Bronchial epithelial cell (primary cell): ENCODE results near the gene DSCAML1. TPM values are rescaled to one million over a fixed set of nuclear protein-coding genes. Genes with fewer than 3 reads are reported as not detected.

Source experiments
- DNase-seq: peaks from one replicate; pipeline ENCODE4 v3.0.0-alpha.2; 2010; ENCODE audit warnings: low read depth
- FAIRE-seq: peaks from 2 replicates; lab custom pipeline; 2011; peaks lifted over from hg19 to GRCh38; lab: Jason Lieb, UNC
- H3K27me3 ChIP-seq: 2 replicates; pipeline ENCODE4 v1.5.1; 2011; ENCODE audit warnings: low read length; ENCODE audit not compliant: control insufficient read depth, insufficient read depth
- H3K36me3 ChIP-seq: 2 replicates; pipeline ENCODE4 v1.5.1; 2011; ENCODE audit warnings: low read length; ENCODE audit not compliant: control insufficient read depth, insufficient read depth
- H3K4me3 ChIP-seq: 2 replicates; pipeline ENCODE4 v1.5.1; 2011; ENCODE audit warnings: mild to moderate bottlenecking, low read depth, low read length, control low read depth
- total RNA-seq: library from RNA; depleted of rRNA; stranded (reverse); fragments of >200 nt; gene quantifications from 2 replicates; pipeline ENCODE4 v1.2.1, GENCODE V29; 2014
- TF ChIP-seq, protein P1 (sequence below): IDR thresholded peaks from 2 replicates; pipeline ENCODE4 v1.5.1; 2011; ENCODE audit warnings: mild to moderate bottlenecking, moderate library complexity, low read length, control low read depth, inconsistent platforms; ENCODE audit not compliant: insufficient read depth, severe bottlenecking

DSCAML1 gene
- total RNA-seq, 1 donor from 2014 or later: under 0.01 TPM

DNA sequence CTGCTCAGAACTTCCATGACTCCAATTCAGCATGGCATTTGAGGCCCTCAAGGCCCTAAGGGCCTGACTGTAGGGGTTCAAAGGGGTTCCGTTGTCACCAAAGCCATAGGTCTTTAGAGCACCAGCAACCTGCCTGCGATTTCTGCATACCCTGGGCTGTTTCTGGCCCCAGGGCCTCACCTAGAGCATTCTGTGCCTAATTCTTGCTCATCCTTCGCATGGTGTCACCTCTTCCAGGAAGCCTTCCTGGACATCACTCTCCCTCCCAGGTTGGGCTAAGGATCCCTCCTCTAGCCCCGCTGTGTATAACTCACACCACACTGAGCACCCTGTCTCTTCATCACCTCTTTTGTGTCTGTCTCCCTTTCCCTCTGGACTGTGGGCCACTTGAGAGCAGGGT, 275.0 kb downstream of the DSCAML1 start:
- Histone ChIP-seq H3K36me3 (no peaks in the 10 kb centered on the region), H3K4me3 (no peak overlapping the region), H3K27me3 (no peaks in the 10 kb centered on the region)
- peak; percentile 7 for FAIRE-seq
- DNase-seq: no peak
- TF ChIP-seq, protein P1, sequence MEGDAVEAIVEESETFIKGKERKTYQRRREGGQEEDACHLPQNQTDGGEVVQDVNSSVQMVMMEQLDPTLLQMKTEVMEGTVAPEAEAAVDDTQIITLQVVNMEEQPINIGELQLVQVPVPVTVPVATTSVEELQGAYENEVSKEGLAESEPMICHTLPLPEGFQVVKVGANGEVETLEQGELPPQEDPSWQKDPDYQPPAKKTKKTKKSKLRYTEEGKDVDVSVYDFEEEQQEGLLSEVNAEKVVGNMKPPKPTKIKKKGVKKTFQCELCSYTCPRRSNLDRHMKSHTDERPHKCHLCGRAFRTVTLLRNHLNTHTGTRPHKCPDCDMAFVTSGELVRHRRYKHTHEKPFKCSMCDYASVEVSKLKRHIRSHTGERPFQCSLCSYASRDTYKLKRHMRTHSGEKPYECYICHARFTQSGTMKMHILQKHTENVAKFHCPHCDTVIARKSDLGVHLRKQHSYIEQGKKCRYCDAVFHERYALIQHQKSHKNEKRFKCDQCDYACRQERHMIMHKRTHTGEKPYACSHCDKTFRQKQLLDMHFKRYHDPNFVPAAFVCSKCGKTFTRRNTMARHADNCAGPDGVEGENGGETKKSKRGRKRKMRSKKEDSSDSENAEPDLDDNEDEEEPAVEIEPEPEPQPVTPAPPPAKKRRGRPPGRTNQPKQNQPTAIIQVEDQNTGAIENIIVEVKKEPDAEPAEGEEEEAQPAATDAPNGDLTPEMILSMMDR: no peak

DNA sequence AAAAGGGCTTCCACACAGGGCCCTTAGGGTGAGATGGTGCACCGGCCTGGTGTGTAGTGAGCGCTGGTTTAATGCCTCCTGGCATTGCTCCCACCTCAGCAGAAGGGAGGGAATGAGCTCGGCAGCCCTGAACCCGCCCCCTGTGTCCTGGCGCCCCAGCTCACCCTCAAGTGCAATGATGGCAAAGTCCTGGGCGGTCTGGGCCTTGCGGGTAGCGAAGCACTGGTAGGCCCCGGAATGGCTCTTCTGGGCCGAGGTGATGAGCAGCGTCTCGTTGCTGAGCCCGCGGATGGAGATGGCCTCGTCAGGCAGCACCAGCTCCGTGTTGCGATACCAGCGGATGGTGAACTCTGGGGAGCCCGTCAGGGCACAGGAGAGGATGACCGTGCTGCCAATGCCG, 276.1 kb downstream of the DSCAML1 start:
- DNase-seq: no peak
- FAIRE-seq: no peak
- H3K36me3 ChIP-seq: no peaks in the 10 kb centered on the region
- H3K27me3 ChIP-seq: no peaks in the 10 kb centered on the region
- TF ChIP-seq, protein P1: no peak
- no peak overlapping the region for H3K4me3 ChIP-seq

DNA sequence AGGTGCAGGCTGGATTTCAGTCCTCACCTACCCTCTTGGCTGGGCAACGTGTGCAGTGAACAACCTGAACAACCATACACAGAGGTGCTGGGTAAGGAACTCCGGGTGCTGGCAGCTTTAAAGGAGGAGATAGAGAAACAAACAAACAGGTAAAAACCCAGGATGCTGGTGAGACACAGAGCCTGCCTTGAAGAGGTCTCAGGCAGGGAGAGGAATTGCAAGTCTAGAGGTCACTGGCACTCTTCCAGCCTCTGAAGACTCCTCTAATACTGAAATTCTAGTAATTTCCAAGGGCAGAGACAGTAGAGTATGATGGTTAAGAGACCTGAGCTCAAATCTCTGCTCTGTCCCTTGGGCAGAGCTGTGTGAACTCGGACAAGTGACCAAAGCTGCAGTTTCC, 276.8 kb downstream of the DSCAML1 start:
- FAIRE-seq (no peak), DNase-seq (no peak)
- TF ChIP-seq, protein P1: no peak
- no peak overlapping the region for H3K4me3 ChIP-seq
- no peaks in the 10 kb centered on the region for H3K27me3 ChIP-seq
- no peaks in the 10 kb centered on the region for H3K36me3 ChIP-seq

DNA sequence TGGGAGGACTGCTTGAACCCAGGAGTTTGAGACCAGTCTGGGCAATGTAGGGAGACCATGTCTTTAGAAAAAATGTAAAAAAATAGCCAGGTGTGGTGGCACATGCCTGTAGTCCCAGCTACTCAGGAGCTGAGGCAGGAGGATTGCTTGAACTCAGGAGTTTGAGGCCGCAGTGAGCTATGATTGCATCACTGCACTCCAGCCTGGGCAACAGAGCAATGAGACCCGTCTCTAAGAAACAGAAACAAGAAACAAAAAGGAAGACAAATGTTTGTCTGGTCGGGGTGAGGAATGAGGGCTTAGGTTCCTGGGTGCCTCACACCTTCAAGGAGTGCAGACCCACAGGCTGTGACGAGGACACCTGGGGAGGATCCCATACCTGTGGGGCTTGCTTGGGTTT, 277.4 kb downstream of the DSCAML1 start:
- TF ChIP-seq, protein P1: no peak
- Histone ChIP-seq H3K4me3 (no peak overlapping the region), H3K27me3 (no peaks in the 10 kb centered on the region), H3K36me3 (no peaks in the 10 kb centered on the region)
- no peak for FAIRE-seq
- DNase-seq: peak; percentile 10

DNA sequence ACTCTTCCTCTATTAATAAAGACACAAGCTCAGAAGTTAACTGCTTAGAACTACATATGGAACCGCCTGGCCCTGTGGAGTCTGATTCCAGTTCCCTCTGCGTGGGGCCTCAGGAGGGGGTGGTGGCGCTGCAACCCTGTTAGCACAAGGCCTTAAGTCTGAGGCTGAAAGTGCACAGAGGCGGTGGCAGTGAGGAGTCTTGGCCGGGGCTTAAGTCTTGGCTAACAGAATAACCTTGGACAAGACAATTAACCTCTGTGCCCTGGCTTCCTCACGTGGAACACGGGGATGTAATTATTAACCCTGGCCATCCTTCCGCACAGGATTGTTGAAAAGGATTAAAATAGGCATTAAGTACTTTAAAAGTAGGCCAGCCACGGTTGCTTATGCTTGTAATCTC, 277.8 kb downstream of the DSCAML1 start:
- H3K36me3 ChIP-seq: no peaks in the 10 kb centered on the region
- FAIRE-seq (no peak), DNase-seq (no peak)
- no peaks in the 10 kb centered on the region for H3K27me3 ChIP-seq
- no peak overlapping the region for H3K4me3 ChIP-seq
- TF ChIP-seq, protein P1: no peak

DNA sequence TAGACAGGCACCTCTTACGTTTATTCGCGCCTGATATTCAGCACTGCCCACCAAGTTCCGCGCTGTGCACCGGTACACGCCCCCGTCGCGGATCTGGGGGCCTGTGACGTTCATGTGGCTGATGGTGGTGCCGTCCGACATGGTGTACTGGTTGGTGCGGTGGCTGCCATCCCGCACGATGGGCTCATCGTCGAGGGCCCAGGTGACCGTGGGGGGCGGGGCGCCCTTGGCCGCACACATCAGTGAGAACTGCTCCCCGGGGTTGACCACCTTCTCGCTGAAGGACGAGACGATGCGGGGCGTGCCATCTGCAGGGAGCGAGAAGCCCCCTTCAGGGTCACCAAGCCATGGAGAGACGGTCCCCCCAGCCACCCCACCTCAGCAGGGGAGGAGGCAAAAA, 278.6 kb downstream of the DSCAML1 start:
- Histone ChIP-seq H3K36me3 (no peaks in the 10 kb centered on the region), H3K4me3 (no peak overlapping the region), H3K27me3 (no peaks in the 10 kb centered on the region)
- TF ChIP-seq, protein P1: no peak
- DNase-seq (no peak), FAIRE-seq (no peak)
